Neural progenitor cell (in vitro differentiated cells): ENCODE results near the gene SUGCT. TPM values are rescaled to one million over a fixed set of nuclear protein-coding genes. Genes with fewer than 3 reads are reported as not detected.

Experiments used
- DNase-seq: peaks from one replicate; pipeline ENCODE4 v3.0.0-alpha.2; 2016; ENCODE audit warnings: low spot score
- H2AFZ ChIP-seq: fragments of 200-600 bp; sonication (generic); replicated peaks from 2 replicates; pipeline ENCODE4 v1.6.1; 2016; ENCODE audit warnings: antibody characterized with exemption
- H3F3A ChIP-seq: fragments of 200-600 bp; sonication (generic); 2 replicates; pipeline ENCODE4 v1.6.1; 2016; ENCODE audit warnings: antibody characterized with exemption, low read depth
- H3K27ac ChIP-seq: fragments of 200-600 bp; sonication (generic); 2 replicates; pipeline ENCODE4 v1.5.1; 2016; ENCODE audit warnings: mild to moderate bottlenecking
- H3K27me3 ChIP-seq: fragments of 200-600 bp; sonication (generic); 2 replicates; pipeline ENCODE4 v1.6.1; 2016; ENCODE audit warnings: mild to moderate bottlenecking, moderate library complexity
- H3K36me3 ChIP-seq: fragments of 200-600 bp; sonication (generic); 2 replicates; pipeline ENCODE4 v1.5.1; 2016
- H3K4me1 ChIP-seq: fragments of 200-600 bp; sonication (generic); 2 replicates; pipeline ENCODE4 v1.6.1; 2016; ENCODE audit warnings: mixed run types
- H3K4me2 ChIP-seq: fragments of 200-600 bp; sonication (generic); 2 replicates; pipeline ENCODE4 v1.6.1; 2016
- H3K4me3 ChIP-seq: fragments of 200-600 bp; sonication (generic); 2 replicates; pipeline ENCODE4 v1.5.1; 2016
- H3K79me2 ChIP-seq: fragments of 200-600 bp; sonication (generic); 2 replicates; pipeline ENCODE4 v1.6.1; 2016; ENCODE audit warnings: low read depth
- H3K9ac ChIP-seq: fragments of 200-600 bp; sonication (generic); 2 replicates; pipeline ENCODE4 v1.6.1; 2016
- H3K9me3 ChIP-seq: fragments of 200-600 bp; sonication (generic); 2 replicates; pipeline ENCODE4 v1.5.1; 2016; ENCODE audit warnings: low read depth
- H4K20me1 ChIP-seq: fragments of 200-600 bp; sonication (generic); 2 replicates; pipeline ENCODE4 v1.6.1; 2016; ENCODE audit warnings: low read depth
- H3K27ac Mint-ChIP-seq: 3 replicates; pipeline ENCODE4 v1.8.0; 2021; ENCODE audit warnings: mixed read lengths
- H3K27me3 Mint-ChIP-seq: 2 replicates; pipeline ENCODE4 v1.8.0; 2022; ENCODE audit warnings: low read depth, mild to moderate bottlenecking, inconsistent platforms, moderate library complexity, mixed read lengths; ENCODE audit not compliant: insufficient read depth
- H3K36me3 Mint-ChIP-seq: 3 replicates; pipeline ENCODE4 v1.8.0; 2021; ENCODE audit warnings: mixed read lengths
- H3K4me1 Mint-ChIP-seq: 3 replicates; pipeline ENCODE4 v1.8.0; 2021; ENCODE audit warnings: mixed read lengths
- H3K4me3 Mint-ChIP-seq: 3 replicates; pipeline ENCODE4 v1.8.0; 2021; ENCODE audit warnings: mild to moderate bottlenecking, moderate library complexity, mixed read lengths
- H3K9me3 Mint-ChIP-seq: 3 replicates; pipeline ENCODE4 v1.8.0; 2020; ENCODE audit warnings: mixed read lengths
- CTCF ChIP-seq: fragments of 200-600 bp; sonication (generic); IDR thresholded peaks from 2 replicates; pipeline ENCODE4 v1.5.1; 2017; ENCODE audit warnings: antibody characterized with exemption, mild to moderate bottlenecking
- EZH2 ChIP-seq: fragments of 200-600 bp; sonication (generic); IDR thresholded peaks from 2 replicates; pipeline ENCODE4 v1.6.1; 2017; ENCODE audit warnings: antibody characterized with exemption, mild to moderate bottlenecking, moderate library complexity
- EZH2phosphoT487 ChIP-seq: fragments of 200-600 bp; sonication (generic); IDR thresholded peaks from 2 replicates; pipeline ENCODE4 v1.6.1; 2017; ENCODE audit warnings: antibody characterized with exemption
- total RNA-seq: library from RNA; depleted of rRNA; stranded (reverse); fragments of >200 nt; gene quantifications from 2 replicates; pipeline ENCODE4 v1.2.3, GENCODE V29; 2015; ENCODE audit warnings: low replicate concordance

The SUGCT gene
- total RNA-seq, 1 donor from 2014 or later: 10.1 TPM

GRCh38 chr7:40784176-40784575 lies 649.4 kb downstream of the SUGCT start:
- Histone ChIP-seq H3K79me2 (no peaks in the 10 kb centered on the region), H3K9ac (no peak overlapping the region), H3K27ac (no peak overlapping the region), H3K27me3 (no peaks in the 10 kb centered on the region), H4K20me1 (no peaks in the 10 kb centered on the region), H3F3A (no peaks in the 10 kb centered on the region), H3K4me3 (no peak overlapping the region), H2AFZ (no peak overlapping the region), H3K4me2 (no peak overlapping the region), H3K4me1 (no peaks in the 10 kb centered on the region), H3K9me3 (no peaks in the 10 kb centered on the region), H3K36me3 (no peaks in the 10 kb centered on the region)
- no peak overlapping the region for H3K4me3 Mint-ChIP-seq
- DNase-seq: no peak
- no peaks in the 10 kb centered on the region for H3K9me3 Mint-ChIP-seq
- no peak for TF ChIP-seq EZH2phosphoT487
- no peak for TF ChIP-seq CTCF
- TF ChIP-seq EZH2: no peak
- H3K27me3 Mint-ChIP-seq: no peaks in the 10 kb centered on the region
- no peak overlapping the region for H3K27ac Mint-ChIP-seq
- peaks cover 6% of the 10 kb centered on the region for H3K4me1 Mint-ChIP-seq
- no peaks in the 10 kb centered on the region for H3K36me3 Mint-ChIP-seq

GRCh38 chr7:40786909-40787308 lies 652.1 kb downstream of the SUGCT start:
- Histone ChIP-seq H3F3A (no peaks in the 10 kb centered on the region), H3K9ac (no peak overlapping the region), H3K4me3 (no peak overlapping the region), H3K9me3 (no peaks in the 10 kb centered on the region), H3K4me1 (no peaks in the 10 kb centered on the region), H3K79me2 (no peaks in the 10 kb centered on the region), H4K20me1 (no peaks in the 10 kb centered on the region), H3K36me3 (no peaks in the 10 kb centered on the region), H3K27me3 (no peaks in the 10 kb centered on the region), H3K27ac (no peak overlapping the region), H2AFZ (no peak overlapping the region), H3K4me2 (no peak overlapping the region)
- Mint-ChIP-seq H3K27ac (no peak overlapping the region), H3K9me3 (no peaks in the 10 kb centered on the region), H3K36me3 (no peaks in the 10 kb centered on the region), H3K4me3 (no peak overlapping the region), H3K27me3 (no peaks in the 10 kb centered on the region), H3K4me1 (peaks cover 6% of the 10 kb centered on the region)
- TF ChIP-seq EZH2phosphoT487: no peak
- TF ChIP-seq CTCF: no peak
- TF ChIP-seq EZH2: no peak
- DNase-seq: no peak

GRCh38 chr7:40793132-40793531 lies 658.3 kb downstream of the SUGCT start:
- no peak overlapping the region for H3K27ac Mint-ChIP-seq
- Histone ChIP-seq H3K27me3 (no peaks in the 10 kb centered on the region), H3K36me3 (no peaks in the 10 kb centered on the region), H3F3A (no peaks in the 10 kb centered on the region), H3K4me1 (no peaks in the 10 kb centered on the region), H3K4me2 (no peak overlapping the region), H3K9me3 (no peaks in the 10 kb centered on the region), H2AFZ (no peak overlapping the region), H4K20me1 (no peaks in the 10 kb centered on the region), H3K9ac (no peak overlapping the region), H3K27ac (no peak overlapping the region), H3K4me3 (no peak overlapping the region), H3K79me2 (no peaks in the 10 kb centered on the region)
- H3K4me1 Mint-ChIP-seq: no peaks in the 10 kb centered on the region
- no peaks in the 10 kb centered on the region for H3K36me3 Mint-ChIP-seq
- no peak overlapping the region for H3K4me3 Mint-ChIP-seq
- DNase-seq: no peak
- TF ChIP-seq CTCF (no peak), EZH2phosphoT487 (no peak), EZH2 (no peak)
- no peaks in the 10 kb centered on the region for H3K27me3 Mint-ChIP-seq
- H3K9me3 Mint-ChIP-seq: no peaks in the 10 kb centered on the region
